Liver (tissue), 9 donors: Measurements from ENCODE around the gene NRIP1. TPM values are rescaled to one million over a fixed set of nuclear protein-coding genes. Genes with fewer than 3 reads are reported as not detected.

Experiments
- DNase-seq: peaks from one replicate; pipeline ENCODE4 v3.0.0-alpha.2; 2017; ENCODE audit warnings: low spot score
- H3K27ac ChIP-seq, 2 donors: one replicate each; pipeline ENCODE4 v1.7.0; 2013; ENCODE audit warnings: inconsistent platforms in 2 of 2, low read length in 2 of 2, control low read depth in 1 of 2, low read depth in 1 of 2, mild to moderate bottlenecking in 1 of 2
- H3K27me3 ChIP-seq, 4 donors: one replicate each; pipeline versions ENCODE4 v1.6.1 to v1.7.0; 2013; ENCODE audit warnings: low read length in 3 of 4, inconsistent platforms in 1 of 4, mild to moderate bottlenecking in 1 of 4, moderate library complexity in 1 of 4; ENCODE audit not compliant: control insufficient read depth in 4 of 4, insufficient read depth in 4 of 4
- H3K36me3 ChIP-seq, 4 donors: one replicate each; pipeline versions ENCODE4 v1.6.1 to v1.7.0; 2013; ENCODE audit warnings: low read length in 3 of 4, mild to moderate bottlenecking in 3 of 4, low read depth in 1 of 4, moderate library complexity in 1 of 4; ENCODE audit not compliant: control insufficient read depth in 4 of 4, insufficient read depth in 3 of 4
- H3K4me1 ChIP-seq, 4 donors: one replicate each; pipeline versions ENCODE4 v1.6.1 to v1.7.0; 2013; ENCODE audit warnings: low read length in 3 of 4, mild to moderate bottlenecking in 3 of 4, moderate library complexity in 1 of 4; ENCODE audit not compliant: control insufficient read depth in 4 of 4, insufficient read depth in 4 of 4
- H3K4me3 ChIP-seq, 3 donors: one replicate each; pipeline versions ENCODE4 v1.6.1 to v1.7.0; 2013; ENCODE audit warnings: low read length in 3 of 3, control low read depth in 1 of 3, low read depth in 1 of 3, mild to moderate bottlenecking in 1 of 3
- H3K9ac ChIP-seq, 2 donors: one replicate each; pipeline ENCODE4 v1.7.0; 2013; ENCODE audit warnings: low read length in 2 of 2, mild to moderate bottlenecking in 2 of 2, moderate library complexity in 2 of 2, control low read depth in 1 of 2, low read depth in 1 of 2
- H3K9me3 ChIP-seq, 4 donors: one replicate each; pipeline versions ENCODE4 v1.6.1 to v1.7.0; 2013; ENCODE audit warnings: low read length in 3 of 4; ENCODE audit not compliant: control insufficient read depth in 4 of 4
- ATF3 ChIP-seq: IDR thresholded peaks from 2 replicates; pipeline ENCODE4 v1.6.1; 2016; ENCODE audit warnings: antibody characterized with exemption
- EGR1 ChIP-seq, 2 donors: IDR thresholded peaks; 2 replicates each; pipeline ENCODE4 v1.6.1; 2016 to 2018; ENCODE audit warnings: antibody characterized with exemption in 2 of 2, low read depth in 2 of 2
- FOXA1 ChIP-seq: IDR thresholded peaks from 2 replicates; pipeline ENCODE4 v1.6.1; 2016; ENCODE audit warnings: antibody characterized with exemption
- FOXA2 ChIP-seq: IDR thresholded peaks from 2 replicates; pipeline ENCODE4 v1.6.1; 2016; ENCODE audit warnings: antibody characterized with exemption
- GABPA ChIP-seq, 2 donors: IDR thresholded peaks in 1 of 2; conservative IDR thresholded peaks in 1 of 2; 2 replicates each; pipeline ENCODE4 v1.6.1; 2016; ENCODE audit warnings: antibody characterized with exemption in 2 of 2, mild to moderate bottlenecking in 1 of 2, moderate library complexity in 1 of 2
- HNF4A ChIP-seq, 2 donors: conservative IDR thresholded peaks; 2 replicates each; pipeline ENCODE4 v1.6.1; 2016; ENCODE audit warnings: antibody characterized with exemption in 2 of 2, mild to moderate bottlenecking in 2 of 2
- HNF4G ChIP-seq: IDR thresholded peaks from 2 replicates; pipeline ENCODE4 v1.6.1; 2016; ENCODE audit warnings: antibody characterized with exemption
- JUND ChIP-seq, 2 donors: IDR thresholded peaks; 2 replicates each; pipeline ENCODE4 v1.6.1; 2016; ENCODE audit warnings: antibody characterized with exemption in 2 of 2
- MAX ChIP-seq: IDR thresholded peaks from 2 replicates; pipeline ENCODE4 v1.6.1; 2016; ENCODE audit warnings: antibody characterized with exemption
- NR2F2 ChIP-seq: IDR thresholded peaks from 2 replicates; pipeline ENCODE4 v1.6.1; 2016; ENCODE audit warnings: antibody characterized with exemption
- RAD21 ChIP-seq, 2 donors: IDR thresholded peaks; 2 replicates each; pipeline ENCODE4 v1.6.1; 2016; ENCODE audit warnings: antibody characterized with exemption in 2 of 2, mild to moderate bottlenecking in 2 of 2
- REST ChIP-seq: IDR thresholded peaks from 2 replicates; pipeline ENCODE4 v1.6.1; 2016; ENCODE audit warnings: antibody characterized with exemption, mild to moderate bottlenecking
- RXRA ChIP-seq, 2 donors: IDR thresholded peaks; 2 replicates each; pipeline ENCODE4 v1.6.1; 2017 to 2018; ENCODE audit warnings: antibody characterized with exemption in 2 of 2, mild to moderate bottlenecking in 1 of 2
- YY1 ChIP-seq: IDR thresholded peaks from 2 replicates; pipeline ENCODE4 v1.6.1; 2016; ENCODE audit warnings: antibody characterized with exemption, mild to moderate bottlenecking
- ZBTB33 ChIP-seq: IDR thresholded peaks from 2 replicates; pipeline ENCODE4 v1.6.1; 2016; ENCODE audit warnings: antibody characterized with exemption
- WGBS: extraction: QIAGEN DNeasy Blood & Tissue Kit; methylation state at CpG from one replicate; pipeline ENCODE4 v1.1.7; 2013; 5-methylcytosine and 5-hydroxymethylcytosine counted together
- polyA plus RNA-seq, 2 donors: library from polyadenylated mRNA; stranded (reverse) in 1 of 2; unstranded in 1 of 2; fragments of 200-250 nt in 1 of 2; fragments of >200 nt in 1 of 2; fragmentation: Nextera tagmentation in 1 of 2; extraction: Ambion mirVana in 1 of 2; gene quantifications; one replicate each; pipeline versions ENCODE4 v1.2.1 to v1.2.3, GENCODE V29; 2013 to 2015
- total RNA-seq, 2 donors: library from RNA; depleted of rRNA; stranded (reverse); fragments of >200 nt; gene quantifications; one replicate each; pipeline ENCODE4 v1.2.3, GENCODE V29; 2014
- donor health status: healthy.
- donor health status: healthy.
- donor health status: healthy.
- donor health status: healthy.
- donor health status: healthy.

NRIP1 gene
- total and polyA plus RNA-seq, 4 donors, result 3.8 to 28.4 (median 12.6) TPM

GRCh38 chr21:15097580-15097979 lies 32.8 kb upstream of the NRIP1 start:
- H3K27ac ChIP-seq, result no peak overlapping the region
- no peak for TF ChIP-seq YY1
- no peak for TF ChIP-seq GABPA (IDR thresholded peaks at IDR 0.05 in 1 of 2, conservative IDR thresholded peaks at IDR 0.05 in 1 of 2)
- no peak for TF ChIP-seq RXRA (IDR thresholded peaks at IDR 0.05)
- no peak for TF ChIP-seq JUND (IDR thresholded peaks at IDR 0.05)
- no peak for TF ChIP-seq ZBTB33
- TF ChIP-seq FOXA1, result no peak
- TF ChIP-seq ATF3, result no peak
- no peak for TF ChIP-seq REST
- TF ChIP-seq EGR1 (IDR thresholded peaks at IDR 0.05; ENCODE audit: low read depth in 2 of 2), result no peak
- no peak for TF ChIP-seq MAX
- no peak for TF ChIP-seq HNF4G
- H3K9me3 ChIP-seq, result no peaks in the 10 kb centered on the region
- 97% methylated on average over 3 of the region's 3 CpGs for WGBS
- H3K9ac ChIP-seq, result no peak overlapping the region
- DNase-seq, result no peak
- no peaks in the 10 kb centered on the region for H3K4me1 ChIP-seq
- H3K4me3 ChIP-seq, result no peak overlapping the region
- no peaks in the 10 kb centered on the region for H3K27me3 ChIP-seq
- no peaks in the 10 kb centered on the region for H3K36me3 ChIP-seq

- Histone ChIP-seq H3K4me1 (no peaks in the 10 kb centered on the region), H3K9me3 (no peaks in the 10 kb centered on the region), H3K4me3 (no peak overlapping the region), H3K9ac (no peak overlapping the region), H3K27me3 (no peaks in the 10 kb centered on the region), H3K27ac (no peak overlapping the region), H3K36me3 (no peaks in the 10 kb centered on the region)
- DNase-seq, result no peak
- 89% methylated on average over 1 of the region's 1 CpG for WGBS
- TF ChIP-seq MAX (no peak), YY1 (no peak), RXRA (IDR thresholded peaks at IDR 0.05) (no peak), RAD21 (IDR thresholded peaks at IDR 0.05) (no peak), FOXA2 (no peak), GABPA (IDR thresholded peaks at IDR 0.05 in 1 of 2, conservative IDR thresholded peaks at IDR 0.05 in 1 of 2) (no peak), FOXA1 (no peak), ATF3 (no peak), ZBTB33 (no peak), HNF4A (conservative IDR thresholded peaks at IDR 0.05) (no peak), EGR1 (IDR thresholded peaks at IDR 0.05; ENCODE audit: low read depth in 2 of 2) (no peak), REST (no peak), NR2F2 (no peak)
Measured at GRCh38 chr21:15096146-15096545, 31.3 kb upstream of the NRIP1 start.
